ENCODE results near the gene EMSY.

DNA sequence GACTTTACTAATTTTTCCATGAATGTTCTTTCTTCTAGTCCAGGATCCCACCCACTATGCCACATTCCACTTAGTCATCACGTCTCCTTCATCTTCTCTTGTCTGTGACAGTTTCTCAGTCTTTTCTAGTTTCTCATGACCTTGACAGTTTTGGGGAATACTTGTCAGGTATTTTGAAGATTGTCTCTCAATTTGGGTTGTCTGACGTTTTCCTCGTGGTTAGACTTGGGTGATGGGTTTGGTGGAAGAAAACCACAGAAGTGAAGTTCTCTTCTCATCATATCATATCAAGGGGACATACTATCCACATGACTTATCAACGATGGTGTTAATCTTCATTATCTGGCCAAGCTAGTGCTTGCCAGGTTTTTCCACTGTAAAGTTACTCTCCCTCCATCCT, 123.3 kb downstream of the EMSY start:
- TF ChIP-seq POLR2A (IDR thresholded peaks at IDR 0.05) (no peak), CTCF (IDR thresholded peaks at IDR 0.05) (no peak), POLR2AphosphoS5 (IDR thresholded peaks at IDR 0.05) (no peak)

Data from prostate gland (tissue), 2 donors.